H1 (cell line): Measurements from ENCODE around the gene UBL4B. TPM values are rescaled to one million over a fixed set of nuclear protein-coding genes. Genes with fewer than 3 reads are reported as not detected.

Experiments
- CTCF ChIA-PET: fragments of 300-600 bp; sonication (Branson Sonifier 250); formaldehyde crosslinking; loops from one replicate; lab custom pipeline; 2021; ENCODE audit not compliant: partially characterized antibody; lab: Charles Lee
- POLR2A ChIA-PET: fragments of 300-600 bp; sonication (Branson Sonifier 250); formaldehyde crosslinking; loops from one replicate; lab custom pipeline; 2021; ENCODE audit warnings: inconsistent platforms; ENCODE audit not compliant: partially characterized antibody; lab: Charles Lee
- DNase-seq, 2 experiments: peaks; one replicate each; pipeline versions ENCODE4 v3.0.0 to v3.0.0-alpha.2; 2010 to 2022; ENCODE audit warnings: low spot score in 2 of 2, low read depth in 1 of 2, mixed read lengths in 1 of 2
- FAIRE-seq: peaks from 2 replicates; lab custom pipeline; 2011; peaks lifted over from hg19 to GRCh38; lab: Jason Lieb, UNC
- H2AFZ ChIP-seq: 2 replicates; pipeline ENCODE4 v1.8.1; 2012; ENCODE audit warnings: low read length, inconsistent platforms
- H2AK5ac ChIP-seq: 2 replicates; pipeline ENCODE4 v1.6.1; 2013; ENCODE audit warnings: low read depth, low read length
- H2BK120ac ChIP-seq: replicated peaks from 2 replicates; pipeline ENCODE3; 2013; ENCODE audit warnings: low read depth, low read length, inconsistent platforms
- H2BK12ac ChIP-seq: 2 replicates; pipeline ENCODE4 v1.6.1; 2013; ENCODE audit warnings: low read depth, low read length
- H2BK15ac ChIP-seq: 2 replicates; pipeline ENCODE4 v1.6.1; 2013; ENCODE audit warnings: low read length
- H2BK20ac ChIP-seq: 2 replicates; pipeline ENCODE4 v1.6.1; 2013; ENCODE audit warnings: low read length
- H2BK5ac ChIP-seq: 2 replicates; pipeline ENCODE4 v1.6.1; 2013; ENCODE audit warnings: low read depth, low read length
- H3K14ac ChIP-seq: 2 replicates; pipeline ENCODE4 v1.6.1; 2013; ENCODE audit warnings: inconsistent platforms; ENCODE audit not compliant: insufficient read length
- H3K18ac ChIP-seq: 2 replicates; pipeline ENCODE4 v1.6.1; 2013; ENCODE audit warnings: low read length; ENCODE audit errors: extremely low read depth
- H3K23ac ChIP-seq: 2 replicates; pipeline ENCODE4 v1.6.1; 2013; ENCODE audit warnings: inconsistent platforms; ENCODE audit not compliant: insufficient read length
- H3K23me2 ChIP-seq: 2 replicates; pipeline ENCODE4 v1.6.1; 2013; ENCODE audit warnings: low read depth, low read length
- H3K27ac ChIP-seq: 2 replicates; pipeline ENCODE4 v1.6.1; 2011; ENCODE audit warnings: low read depth, low read length, inconsistent platforms
- H3K27me3 ChIP-seq, 4 experiments: replicated peaks in 1 of 4; 1 replicate in 1 of 4; 2 replicates in 3 of 4; pipeline versions ENCODE4 v1.6.1 to v1.8.1; 2011 to 2013; ENCODE audit warnings: low read length in 3 of 4, mild to moderate bottlenecking in 3 of 4, inconsistent platforms in 2 of 4, mixed read lengths in 2 of 4, moderate library complexity in 1 of 4; ENCODE audit not compliant: control insufficient read depth in 3 of 4, insufficient read depth in 3 of 4; ENCODE audit errors: extremely low read depth in 1 of 4
- H3K36me3 ChIP-seq, 4 experiments: 2 replicates each; pipeline versions ENCODE4 v1.6.1 to v1.8.1; 2011 to 2013; ENCODE audit warnings: mild to moderate bottlenecking in 4 of 4, low read length in 3 of 4, moderate library complexity in 2 of 4, control low read depth in 1 of 4, inconsistent platforms in 1 of 4; ENCODE audit not compliant: insufficient read depth in 4 of 4, control insufficient read depth in 2 of 4
- H3K4ac ChIP-seq: replicated peaks from 2 replicates; pipeline ENCODE3; 2013; ENCODE audit warnings: low read length, low read depth, mixed read lengths, inconsistent platforms; ENCODE audit not compliant: insufficient read length
- H3K4me1 ChIP-seq, 4 experiments: replicated peaks in 1 of 4; 1 replicate in 1 of 4; 2 replicates in 3 of 4; pipeline versions ENCODE4 v1.6.1 to v1.8.1; 2011 to 2013; ENCODE audit warnings: low read length in 3 of 4, inconsistent platforms in 2 of 4, mixed read lengths in 1 of 4; ENCODE audit not compliant: insufficient read depth in 4 of 4, control insufficient read depth in 3 of 4
- H3K4me2 ChIP-seq, 2 experiments: 2 replicates each; pipeline versions ENCODE4 v1.6.1 to v1.8.1; 2011 to 2013; ENCODE audit warnings: low read depth in 2 of 2, low read length in 2 of 2, control low read depth in 1 of 2, inconsistent platforms in 1 of 2, mild to moderate bottlenecking in 1 of 2; ENCODE audit not compliant: insufficient read depth in 1 of 2
- H3K4me3 ChIP-seq, 4 experiments: fragments of 200-600, 300-600 bp in 1 of 4; sonication (generic), shearing (Covaris generic), sonication (Bioruptor Twin) in 1 of 4; 2 replicates each; pipeline versions ENCODE4 v1.5.1 to v1.8.1; 2011 to 2016; ENCODE audit warnings: low read length in 4 of 4, low read depth in 3 of 4, control low read depth in 2 of 4, inconsistent platforms in 2 of 4, mild to moderate bottlenecking in 2 of 4, mixed read lengths in 1 of 4, moderate library complexity in 1 of 4; ENCODE audit not compliant: insufficient read depth in 2 of 4; ENCODE audit errors: extremely low read depth in 1 of 4
- H3K56ac ChIP-seq: replicated peaks from 2 replicates; pipeline ENCODE3; 2013; ENCODE audit warnings: low read depth, mild to moderate bottlenecking, mixed read lengths, low read length, inconsistent platforms; ENCODE audit not compliant: insufficient read length
- H3K79me1 ChIP-seq: 2 replicates; pipeline ENCODE4 v1.6.1; 2013; ENCODE audit warnings: low read depth, low read length, control low read depth
- H3K79me2 ChIP-seq, 2 experiments: 2 replicates each; pipeline versions ENCODE4 v1.6.1 to v1.8.1; 2012 to 2013; ENCODE audit warnings: low read length in 2 of 2, mild to moderate bottlenecking in 2 of 2, inconsistent platforms in 1 of 2; ENCODE audit not compliant: insufficient read depth in 2 of 2, control insufficient read depth in 1 of 2
- H3K9ac ChIP-seq, 4 experiments: replicated peaks in 1 of 4; 1 replicate in 1 of 4; 2 replicates in 3 of 4; pipeline versions ENCODE4 v1.6.1 to v1.8.1; 2011 to 2013; ENCODE audit warnings: low read depth in 3 of 4, low read length in 3 of 4, control low read depth in 2 of 4, mild to moderate bottlenecking in 2 of 4, moderate library complexity in 2 of 4, inconsistent platforms in 1 of 4; ENCODE audit errors: extremely low read depth in 1 of 4
- H3K9me3 ChIP-seq, 2 experiments: 2 replicates each; pipeline versions ENCODE4 v1.6.1 to v1.8.1; 2012 to 2013; ENCODE audit warnings: mild to moderate bottlenecking in 2 of 2, moderate library complexity in 2 of 2, control low read depth in 1 of 2, inconsistent platforms in 1 of 2, low read depth in 1 of 2, low read length in 1 of 2, mixed read lengths in 1 of 2; ENCODE audit not compliant: insufficient read depth in 2 of 2
- H4K20me1 ChIP-seq, 2 experiments: replicated peaks in 1 of 2; 2 replicates each; pipeline versions ENCODE3 to v1.8.1; 2011 to 2013; ENCODE audit warnings: inconsistent platforms in 2 of 2, low read length in 2 of 2, mild to moderate bottlenecking in 1 of 2; ENCODE audit not compliant: insufficient read depth in 2 of 2, control insufficient read depth in 1 of 2
- H4K5ac ChIP-seq: 2 replicates; pipeline ENCODE4 v1.6.1; 2013; ENCODE audit warnings: low read length, low read depth, mixed read lengths, inconsistent platforms; ENCODE audit not compliant: insufficient read length
- H4K8ac ChIP-seq: 2 replicates; pipeline ENCODE4 v1.8.0; 2013; ENCODE audit warnings: mild to moderate bottlenecking, moderate library complexity, low read length, inconsistent platforms; ENCODE audit not compliant: insufficient read depth; ENCODE audit errors: extremely low read depth
- H4K91ac ChIP-seq: replicated peaks from 2 replicates; pipeline ENCODE3; 2013; ENCODE audit warnings: low read length, mixed read lengths, inconsistent platforms; ENCODE audit not compliant: insufficient read length
- ASH2L ChIP-seq: fragments of 200-600, 300-600 bp; sonication (generic); IDR thresholded peaks from one replicate; pipeline ENCODE4 v1.7.1; 2017; ENCODE audit warnings: low read length
- BCL11A ChIP-seq, 2 experiments: IDR thresholded peaks; one replicate each; pipeline ENCODE4 v1.6.1; 2011; ENCODE audit warnings: low read depth in 2 of 2, low read length in 2 of 2, mild to moderate bottlenecking in 2 of 2
- CBX5 ChIP-seq: fragments of 300-800, 300-1000 bp; sonication (generic); IDR thresholded peaks from 2 replicates; pipeline ENCODE4 v1.7.1; 2016; ENCODE audit warnings: antibody characterized with exemption, low read length, low read depth
- CEBPB ChIP-seq: IDR thresholded peaks from 2 replicates; pipeline ENCODE4 v1.6.1; 2012; ENCODE audit warnings: low read depth, low read length
- EGR1 ChIP-seq: IDR thresholded peaks from 2 replicates; pipeline ENCODE4 v1.6.1; 2011; ENCODE audit warnings: low read depth, low read length, borderline replicate concordance
- EZH2 ChIP-seq: fragments of 200-600 bp; sonication (generic); IDR thresholded peaks from 2 replicates; pipeline ENCODE4 v1.7.1; 2012; ENCODE audit warnings: low read depth, mild to moderate bottlenecking, moderate library complexity, low read length, inconsistent platforms; ENCODE audit not compliant: severe bottlenecking
- KDM5A ChIP-seq: fragments of 200-600 bp; IDR thresholded peaks from 2 replicates; pipeline ENCODE4 v1.7.1; 2012; ENCODE audit warnings: mild to moderate bottlenecking, low read length, inconsistent platforms, mixed read lengths
- NANOG ChIP-seq: IDR thresholded peaks from 2 replicates; pipeline ENCODE4 v1.6.1; 2011; ENCODE audit warnings: low read length, low read depth, mild to moderate bottlenecking, inconsistent platforms; ENCODE audit not compliant: insufficient read depth, poor library complexity, severe bottlenecking
- POLR2A ChIP-seq, 2 experiments: IDR thresholded peaks; 1 replicate in 1 of 2; 2 replicates in 1 of 2; pipeline ENCODE4 v1.6.1; 2011; ENCODE audit warnings: low read depth in 2 of 2, low read length in 2 of 2, mild to moderate bottlenecking in 2 of 2; ENCODE audit errors: control extremely low read depth in 1 of 2
- RFX5 ChIP-seq: IDR thresholded peaks from 2 replicates; pipeline ENCODE4 v1.6.1; 2011; ENCODE audit warnings: low read depth, low read length, improper control_type of control experiment, borderline replicate concordance
- RXRA ChIP-seq: IDR thresholded peaks from 2 replicates; pipeline ENCODE4 v1.6.1; 2011; ENCODE audit warnings: low read depth, mild to moderate bottlenecking, low read length, moderate library complexity; ENCODE audit not compliant: insufficient read depth
- SIX5 ChIP-seq: IDR thresholded peaks from 2 replicates; pipeline ENCODE4 v1.6.1; 2011; ENCODE audit warnings: mild to moderate bottlenecking, low read depth, low read length
- SP1 ChIP-seq: IDR thresholded peaks from 2 replicates; pipeline ENCODE4 v1.6.1; 2011; ENCODE audit warnings: low read depth, low read length
- SRF ChIP-seq: IDR thresholded peaks from 2 replicates; pipeline ENCODE4 v1.6.1; 2011; ENCODE audit warnings: mild to moderate bottlenecking, low read depth, low read length, moderate library complexity
- TBP ChIP-seq: IDR thresholded peaks from 2 replicates; pipeline ENCODE4 v1.6.1; 2011; ENCODE audit warnings: low read depth, low read length, improper control_type of control experiment
- YY1 ChIP-seq: IDR thresholded peaks from 2 replicates; pipeline ENCODE4 v1.6.1; 2011; ENCODE audit warnings: low read depth, mild to moderate bottlenecking, low read length
- WGBS, 2 experiments: shearing (Covaris generic) in 1 of 2; methylation state at CpG; one replicate each; pipeline versions ENCODE4 v1.1.6 to v1.1.7; 2013 to 2015; ENCODE audit warnings: low lambda C conversion rate in 2 of 2, mixed read lengths in 2 of 2, inconsistent platforms in 1 of 2, low coverage in 1 of 2, missing lambda C conversion rate in 1 of 2; ENCODE audit not compliant: insufficient replicate concordance in 2 of 2, insufficient coverage in 1 of 2, insufficient read length in 1 of 2; ENCODE audit errors: extremely low coverage in 1 of 2, missing lambda C conversion rate in 1 of 2; 5-methylcytosine and 5-hydroxymethylcytosine counted together
- polyA plus RNA-seq, 7 experiments: library from polyadenylated mRNA; depleted of rRNA in 3 of 7; stranded (reverse) in 5 of 7; unstranded in 2 of 7; fragments of >200 nt in 5 of 7; fragments of 200-250 nt in 2 of 7; gene quantifications; 1 replicate in 5 of 7; 2 replicates in 1 of 7; 4 replicates in 1 of 7; pipeline versions ENCODE4 v1.2.1 to v1.2.3, GENCODE V29; 2011 to 2013; ENCODE audit warnings: missing spikeins in 2 of 7, mixed read lengths in 2 of 7
- total RNA-seq: library from RNA; stranded (reverse); fragmentation: NEBNext Ultra II Directional; extraction: Animal tissue kit (Norgen Biotek cat#: 25700); gene quantifications from 2 replicates; pipeline ENCODE4 v1.2.1, GENCODE V29; 2021

UBL4B gene
- total and polyA plus RNA-seq, 2 of the 8 experiments (the other 6 are each of a cell fraction or from before 2014, with no cell fraction given): 0.11 TPM; not detected in 1

GRCh38 chr1:110135246-110135645 is 23.0 kb downstream of the UBL4B start:
- no peak overlapping the region for H3K56ac ChIP-seq

More at GRCh38 chr1:110135246-110135645, 23.0 kb downstream of the UBL4B start:
- Histone ChIP-seq H4K91ac (no peak overlapping the region), H4K5ac (no peak overlapping the region), H4K8ac (no peak overlapping the region), H3K23me2 (peaks cover 2% of the 10 kb centered on the region; the same call in 1 of the 2 replicates), H2BK20ac (no peak overlapping the region), H3K9ac (no peak overlapping the region), H3K4ac (no peak overlapping the region), H3K27me3 (peaks cover 0 to 3% (median 2%) of the 10 kb centered on the region in 4 experiments; a peak in 4 of 7 replicates), H3K79me1 (no peaks in the 10 kb centered on the region), H2BK5ac (no peak overlapping the region), H2BK15ac (no peak overlapping the region), H3K4me3 (no peak overlapping the region), H3K14ac (no peak overlapping the region), H3K27ac (no peak overlapping the region), H3K23ac (no peak overlapping the region), H3K79me2 (no peaks in the 10 kb centered on the region), H3K9me3 (no peaks in the 10 kb centered on the region), H2AK5ac (no peak overlapping the region), H2AFZ (no peak overlapping the region), H3K4me2 (peak overlapping the region in 1 of 2 experiments; percentile 39; a peak in 2 of 4 replicates), H2BK12ac (peak overlapping the region; percentile 20; the same call in 1 of the 2 replicates), H3K18ac (no peak overlapping the region), H3K36me3 (no peaks in the 10 kb centered on the region), H4K20me1 (no peaks in the 10 kb centered on the region), H2BK120ac (no peak overlapping the region), H3K4me1 (peaks cover 9 to 25% (median 18%) of the 10 kb centered on the region in 4 experiments)
- POLR2A ChIA-PET: no interaction called here
- WGBS, 2 experiments: 82% methylated on average over 4 of the region's 4 CpGs; no CpG with 5 or more reads in 1 of the 2 experiments
- TF ChIP-seq SIX5 (no peak), SP1 (no peak), CBX5 (no peak), EZH2 (no peak), TBP (no peak), ASH2L (no peak), KDM5A (no peak), NANOG (no peak), YY1 (no peak), EGR1 (no peak), RXRA (no peak), CEBPB (no peak), BCL11A (IDR thresholded peaks at IDR 0.05; ENCODE audit: low read depth in 2 of 2, low read length in 2 of 2) (no peak), POLR2A (IDR thresholded peaks at IDR 0.05; ENCODE audit: control extremely low read depth in 1 of 2, low read depth in 2 of 2, low read length in 2 of 2) (no peak), RFX5 (no peak), SRF (no peak)
- DNase-seq: no peak
- CTCF ChIA-PET: interaction anchor here (0.7 to 3.0 kb wide), 8 partner anchors 10 to 64 kb away, joined by 3 to 12 read pairs (median 4); partner anchors contain the start of gene SLC6A17
- no peak for FAIRE-seq
